GM12878 (cell line): ENCODE measurements around the gene NUMA1. TPM values are rescaled to one million over a fixed set of nuclear protein-coding genes. Genes with fewer than 3 reads are reported as not detected.

Experiments
- BCL11A ChIP-seq: IDR thresholded peaks from 2 replicates; pipeline ENCODE4 v1.6.1; 2011; ENCODE audit warnings: low read depth, low read length
- BHLHE40 ChIP-seq, 2 experiments: fragments of 450-650 bp in 1 of 2; IDR thresholded peaks; 2 replicates each; pipeline ENCODE4 v1.6.1; 2011 to 2017; ENCODE audit warnings: low read depth in 2 of 2, borderline replicate concordance in 1 of 2, improper control_type of control experiment in 1 of 2, low read length in 1 of 2, mild to moderate bottlenecking in 1 of 2
- BMI1 ChIP-seq: fragments of 450-650 bp; IDR thresholded peaks from 2 replicates; pipeline ENCODE4 v1.6.1; 2016; ENCODE audit warnings: mild to moderate bottlenecking, moderate library complexity, borderline replicate concordance
- FOXM1 ChIP-seq: IDR thresholded peaks from 2 replicates; pipeline ENCODE4 v1.6.1; 2012; ENCODE audit warnings: low read depth, mild to moderate bottlenecking, inconsistent platforms, low read length, moderate library complexity
- GATAD2B ChIP-seq: fragments of 450-650 bp; conservative IDR thresholded peaks from 2 replicates; pipeline ENCODE4 v1.6.1; 2017; ENCODE audit warnings: low read depth, mild to moderate bottlenecking, moderate library complexity
- IKZF1 ChIP-seq: fragments of 450-650 bp; conservative IDR thresholded peaks from 2 replicates; pipeline ENCODE4 v1.6.1; 2017; ENCODE audit warnings: antibody characterized with exemption, mild to moderate bottlenecking
- NBN ChIP-seq: fragments of 450-650 bp; IDR thresholded peaks from 2 replicates; pipeline ENCODE4 v1.6.1; 2016
- RUNX3 ChIP-seq: IDR thresholded peaks from 2 replicates; pipeline ENCODE4 v1.6.1; 2012; ENCODE audit warnings: low read length, inconsistent platforms
- SKIL ChIP-seq: fragments of 450-650 bp; IDR thresholded peaks from 2 replicates; pipeline ENCODE4 v1.6.1; 2017; ENCODE audit warnings: mild to moderate bottlenecking, low read depth, inconsistent platforms; ENCODE audit not compliant: poor library complexity, severe bottlenecking
- SP1 ChIP-seq: IDR thresholded peaks from one replicate; pipeline ENCODE4 v1.6.1; 2011; ENCODE audit warnings: low read depth, low read length
- ZBED1 ChIP-seq: IDR thresholded peaks from 2 replicates; pipeline ENCODE4 v1.6.1; 2016; ENCODE audit warnings: borderline replicate concordance
- ZNF24 ChIP-seq: fragments of 450-650 bp; IDR thresholded peaks from 2 replicates; pipeline ENCODE4 v1.6.1; 2017; ENCODE audit warnings: antibody characterized with exemption, mild to moderate bottlenecking
- polyA plus RNA-seq, 11 experiments: library from polyadenylated mRNA; depleted of rRNA in 4 of 11; unstranded in 6 of 11; stranded (reverse) in 5 of 11; fragments of >200 nt; fragmentation: Nextera tagmentation in 4 of 11; fragmentation: Illumina TruSeq in 1 of 11; extraction: Ambion mirVana in 4 of 11; extraction: Trizol in 1 of 11; gene quantifications; 1 replicate in 1 of 11; 2 replicates in 10 of 11; pipeline versions ENCODE4 v1.2.1 to v1.2.3, GENCODE V29; 2011 to 2016; ENCODE audit warnings: inconsistent platforms in 2 of 11, missing spikeins in 2 of 11, low read depth in 1 of 11
- total RNA-seq, 4 experiments: library from RNA; depleted of rRNA in 3 of 4; stranded (reverse); fragments of >200 nt in 3 of 4; fragmentation: Illumina TruSeq in 1 of 4; extraction: Trizol in 1 of 4; gene quantifications; 2 replicates each; pipeline versions ENCODE4 v1.2.1 to v1.2.3, GENCODE V29; 2013 to 2021
- TF ChIP-seq, protein P1 (sequence below): IDR thresholded peaks from 2 replicates; pipeline ENCODE4 v1.6.1; 2011; ENCODE audit warnings: borderline replicate concordance, low read depth, mild to moderate bottlenecking, moderate library complexity, mixed read lengths, low read length; ENCODE audit not compliant: insufficient read depth; ENCODE audit errors: extremely low read length
- TF ChIP-seq, protein P2 (sequence below): fragments of 450-650 bp; IDR thresholded peaks from 2 replicates; pipeline ENCODE4 v1.6.1; 2016; ENCODE audit warnings: mild to moderate bottlenecking

NUMA1 gene
- total and polyA plus RNA-seq, 10 of the 15 experiments (the other 5 are each of a cell fraction or from before 2014, with no cell fraction given) = 5.5 to 111 (median 61.0) TPM

DNA sequence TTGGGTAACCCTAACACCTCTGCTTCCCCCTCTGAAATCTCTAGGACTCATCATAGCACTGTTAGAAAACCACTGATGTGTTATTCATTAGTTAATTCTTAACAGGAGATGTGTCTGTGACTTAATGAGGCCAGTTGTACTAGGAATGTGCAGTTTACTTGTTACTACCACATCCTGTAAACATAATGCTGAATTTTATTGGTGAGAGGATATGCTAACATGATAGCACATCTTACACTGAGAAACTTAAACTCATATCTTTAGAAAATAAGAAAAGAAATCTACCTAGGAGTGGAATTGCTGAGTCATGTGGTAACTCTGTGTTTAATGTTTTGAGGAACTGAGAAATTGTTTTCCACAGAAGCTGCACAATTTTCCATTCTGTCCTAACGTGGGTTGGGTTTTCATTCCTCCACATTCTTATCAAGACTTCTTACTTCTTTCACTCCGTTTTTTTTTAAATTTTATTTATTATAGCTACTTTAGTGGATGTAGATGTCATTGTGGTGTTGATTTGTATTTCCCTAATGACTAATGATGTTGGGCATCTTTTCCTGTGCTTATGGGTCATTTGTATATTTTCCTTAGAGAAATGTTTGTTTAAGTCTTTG is 117.8 kb downstream of the NUMA1 start (continued):
- TF ChIP-seq SKIL (peak; percentile 61), BMI1 (peak; percentile 77), NBN (peak; percentile 66; the same call in 1 of the 2 replicates), FOXM1 (peak; percentile 78; the same call in 1 of the 2 replicates), SP1 (no peak), ZNF24 (peak; percentile 59; the same call in 1 of the 2 replicates), IKZF1 (peak; percentile 99), BHLHE40 (IDR thresholded peaks at IDR 0.05; ENCODE audit: borderline replicate concordance in 1 of 2, low read depth in 2 of 2, low read length in 1 of 2) (peak in 1 of 2 experiments; percentile 55; a peak in 1 of 4 replicates), ZBED1 (0 out of 2 replicates have a peak, but pooled peaks have one; percentile 65), RUNX3 (peak; percentile 82), BCL11A (peak; percentile 72; the same call in 1 of the 2 replicates), GATAD2B (peak; percentile 84)
- TF ChIP-seq, protein P1, sequence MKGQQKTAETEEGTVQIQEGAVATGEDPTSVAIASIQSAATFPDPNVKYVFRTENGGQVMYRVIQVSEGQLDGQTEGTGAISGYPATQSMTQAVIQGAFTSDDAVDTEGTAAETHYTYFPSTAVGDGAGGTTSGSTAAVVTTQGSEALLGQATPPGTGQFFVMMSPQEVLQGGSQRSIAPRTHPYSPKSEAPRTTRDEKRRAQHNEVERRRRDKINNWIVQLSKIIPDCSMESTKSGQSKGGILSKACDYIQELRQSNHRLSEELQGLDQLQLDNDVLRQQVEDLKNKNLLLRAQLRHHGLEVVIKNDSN = no peak
- TF ChIP-seq, protein P2, sequence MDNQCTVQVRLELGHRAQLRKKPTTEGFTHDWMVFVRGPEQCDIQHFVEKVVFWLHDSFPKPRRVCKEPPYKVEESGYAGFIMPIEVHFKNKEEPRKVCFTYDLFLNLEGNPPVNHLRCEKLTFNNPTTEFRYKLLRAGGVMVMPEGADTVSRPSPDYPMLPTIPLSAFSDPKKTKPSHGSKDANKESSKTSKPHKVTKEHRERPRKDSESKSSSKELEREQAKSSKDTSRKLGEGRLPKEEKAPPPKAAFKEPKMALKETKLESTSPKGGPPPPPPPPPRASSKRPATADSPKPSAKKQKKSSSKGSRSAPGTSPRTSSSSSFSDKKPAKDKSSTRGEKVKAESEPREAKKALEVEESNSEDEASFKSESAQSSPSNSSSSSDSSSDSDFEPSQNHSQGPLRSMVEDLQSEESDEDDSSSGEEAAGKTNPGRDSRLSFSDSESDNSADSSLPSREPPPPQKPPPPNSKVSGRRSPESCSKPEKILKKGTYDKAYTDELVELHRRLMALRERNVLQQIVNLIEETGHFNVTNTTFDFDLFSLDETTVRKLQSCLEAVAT = 0 out of 2 replicates have a peak, but pooled peaks have one; percentile 2
